GM21717 (cell line): Measurements from ENCODE around the gene DAB2IP.

ENCODE experiments used
- ATAC-seq: cut with Tn5 transposase; IDR thresholded peaks from one replicate; pipeline ENCODE4 v1.9.1; 2021; ENCODE audit warnings: mild to moderate bottlenecking, moderate library complexity; ENCODE audit not compliant: unreplicated experiment

Gene DAB2IP

DNA sequence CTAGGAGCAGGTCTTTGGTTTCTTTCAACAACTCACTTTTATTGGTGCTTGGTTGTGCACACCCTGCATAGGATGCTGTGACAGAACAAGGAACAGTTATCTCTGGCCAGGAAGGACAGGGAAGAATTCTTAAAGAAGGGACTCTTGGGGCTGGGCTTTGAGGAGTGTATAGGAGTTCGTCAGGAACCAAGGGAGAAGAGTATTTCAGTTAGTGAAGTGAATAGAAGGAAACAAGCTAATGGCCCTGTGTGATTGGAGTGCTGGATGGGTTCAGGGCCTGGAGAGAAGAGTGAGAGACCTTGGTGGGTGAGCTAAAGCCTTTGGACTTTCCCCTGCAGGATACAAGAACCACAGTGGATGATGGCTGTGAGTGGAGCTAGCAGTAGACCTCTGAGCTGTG, 32.2 kb downstream of the DAB2IP start:
- no peak for ATAC-seq

GRCh38 chr9:121684381-121685145, 33.1 kb downstream of the DAB2IP start:
- no peak for ATAC-seq

GRCh38 chr9:121685146-121685794, 33.8 kb downstream of the DAB2IP start:
- no peak for ATAC-seq

GRCh38 chr9:121685795-121686377, 34.5 kb downstream of the DAB2IP start:
- ATAC-seq: no peak

DNA sequence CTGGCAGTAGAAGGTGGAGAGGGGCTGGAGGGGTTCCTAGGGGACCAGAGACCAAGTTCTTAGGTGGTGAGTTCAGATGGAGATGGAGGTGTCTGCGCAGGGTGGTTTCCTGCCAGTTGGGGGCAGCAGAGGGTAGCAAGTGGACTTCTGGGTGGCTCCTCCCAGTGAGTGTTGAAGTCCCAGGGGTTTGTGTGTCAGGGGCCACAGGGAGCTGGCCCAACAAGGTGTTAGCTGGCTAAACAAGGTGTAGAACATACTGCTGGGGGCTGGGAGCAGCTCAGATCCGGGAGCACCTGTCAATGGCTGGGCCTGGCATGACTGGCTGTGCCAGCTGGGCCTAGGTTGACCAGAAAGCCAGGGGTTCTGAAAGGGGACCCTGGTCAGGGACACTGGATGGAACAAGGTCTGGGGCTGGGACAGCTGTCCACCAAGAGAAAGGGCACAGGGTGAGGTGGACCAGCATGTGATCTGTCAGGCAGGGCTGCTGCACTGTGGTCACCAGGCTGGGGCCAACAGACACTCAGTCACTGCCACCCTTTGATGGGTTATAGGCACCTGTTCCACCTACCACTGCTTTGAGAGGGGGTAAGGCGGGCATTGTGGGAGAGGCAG, 35.6 kb downstream of the DAB2IP start:
- no peak for ATAC-seq

DNA sequence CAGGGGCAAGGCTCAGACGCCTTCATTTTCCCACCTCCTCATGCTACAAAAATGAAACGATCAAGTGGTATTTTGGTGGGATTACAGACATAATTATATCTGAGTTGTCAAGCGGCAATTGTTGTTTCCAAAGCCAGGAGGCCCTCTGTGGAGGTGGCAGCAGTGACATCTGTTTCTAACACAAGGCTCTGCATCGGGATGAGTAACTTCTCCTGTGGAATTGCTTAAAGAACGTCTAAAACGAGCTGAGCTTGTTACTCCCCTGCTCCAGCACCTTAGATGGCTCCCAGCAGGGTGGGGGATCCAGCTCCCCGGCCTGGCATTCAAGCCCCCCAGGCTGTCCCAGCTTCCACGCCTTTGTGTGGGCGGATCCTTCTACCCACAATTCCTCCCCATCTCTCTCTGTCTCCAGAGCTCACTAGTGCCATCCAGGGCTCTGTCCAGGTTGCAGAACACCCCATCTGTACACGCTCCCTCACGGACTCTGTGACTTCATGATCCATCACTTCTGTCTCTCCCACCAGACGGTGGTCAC, 36.8 kb downstream of the DAB2IP start:
- no peak for ATAC-seq

- no peak for ATAC-seq
Measured at GRCh38 chr9:121688681-121689080, 37.2 kb downstream of the DAB2IP start.

GRCh38 chr9:121689461-121690157, 38.2 kb downstream of the DAB2IP start:
- no peak for ATAC-seq

DNA sequence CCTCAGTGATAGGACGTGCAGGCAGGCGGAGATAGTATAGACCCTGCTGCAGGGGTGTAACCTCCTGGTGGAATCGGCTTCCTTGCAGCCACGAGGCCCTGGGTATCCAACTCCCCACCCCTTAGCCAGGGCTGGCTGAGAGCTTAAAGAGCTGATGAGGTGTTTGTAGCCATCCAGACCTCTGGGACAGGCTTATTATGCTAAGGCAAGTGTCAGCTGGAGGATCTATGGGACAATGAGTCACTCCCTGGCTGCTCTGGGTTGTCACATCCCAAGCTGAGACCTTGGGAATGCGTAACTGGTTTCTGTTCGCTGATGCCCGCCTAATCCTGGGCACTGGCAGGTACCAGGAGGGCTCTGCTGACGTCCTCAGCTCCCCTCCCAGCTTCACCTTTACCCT, 38.9 kb downstream of the DAB2IP start:
- no peak for ATAC-seq

- no peak for ATAC-seq
Measured at GRCh38 chr9:121690766-121691165, 39.3 kb downstream of the DAB2IP start.

GRCh38 chr9:121691890-121692289, 40.5 kb downstream of the DAB2IP start:
- ATAC-seq: no peak

DNA sequence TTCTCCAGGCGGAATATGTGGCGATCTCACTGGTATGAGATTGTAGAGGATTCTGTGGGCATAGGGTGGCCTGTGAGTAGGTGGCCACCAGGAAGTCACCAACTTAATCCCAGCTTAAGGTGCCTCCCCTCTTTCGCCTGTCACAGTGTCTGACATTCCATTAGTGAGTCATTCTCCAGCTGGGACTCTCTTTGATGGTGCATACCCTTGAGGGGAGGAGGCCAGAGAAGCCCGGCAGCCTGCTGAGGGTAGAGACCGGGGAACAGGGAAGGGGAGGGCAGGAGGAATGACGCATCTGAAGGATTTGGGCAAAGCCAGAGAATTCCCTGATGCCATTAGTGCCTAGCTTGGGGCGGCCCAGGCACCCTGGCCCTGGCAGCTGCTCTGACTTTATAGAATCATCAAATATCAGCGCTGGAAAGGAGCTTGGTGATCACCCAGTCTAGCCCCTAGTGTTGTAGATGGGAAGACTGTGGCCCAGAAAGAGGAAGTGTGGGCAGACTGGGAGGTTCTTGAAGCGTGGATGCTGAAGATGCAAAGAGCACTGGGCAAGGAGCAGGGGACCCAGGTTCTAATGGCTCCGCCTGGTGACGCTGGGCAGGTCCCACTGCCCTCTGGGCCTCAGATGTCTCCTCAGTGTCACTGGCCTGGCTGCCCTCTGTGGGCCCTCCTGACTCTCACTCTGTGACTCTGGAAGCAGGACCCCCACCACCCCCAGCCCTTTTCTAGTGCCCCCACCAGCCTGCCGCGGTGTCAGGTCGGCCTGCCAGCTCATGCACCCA, 41.4 kb downstream of the DAB2IP start:
- ATAC-seq: no peak

GRCh38 chr9:121693388-121693670, 41.9 kb downstream of the DAB2IP start:
- ATAC-seq: no peak

- no peak for ATAC-seq
Measured at GRCh38 chr9:121694001-121694400, 42.6 kb downstream of the DAB2IP start.

DNA sequence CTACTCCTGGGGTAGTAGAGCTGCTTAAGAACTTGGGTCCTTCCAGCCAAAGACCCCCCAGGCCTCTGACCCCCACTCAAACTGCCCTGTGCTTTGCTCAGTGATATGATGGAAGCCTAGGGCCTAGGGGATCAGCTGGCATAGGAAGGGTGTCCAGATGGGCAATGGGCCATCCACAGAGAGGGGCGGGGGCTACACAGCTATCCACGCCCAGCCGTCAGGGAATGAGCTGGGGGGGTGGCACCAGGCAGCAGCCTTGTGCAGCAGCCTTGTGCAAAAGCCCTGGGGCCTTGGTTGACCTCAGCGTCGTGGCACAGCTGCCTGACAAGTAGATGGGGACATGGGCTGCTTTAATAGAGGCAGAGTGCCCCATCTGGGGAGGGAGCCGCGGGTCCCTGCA, 43.2 kb downstream of the DAB2IP start:
- ATAC-seq: no peak

GRCh38 chr9:121696930-121697329, 45.5 kb downstream of the DAB2IP start:
- ATAC-seq: no peak

DNA sequence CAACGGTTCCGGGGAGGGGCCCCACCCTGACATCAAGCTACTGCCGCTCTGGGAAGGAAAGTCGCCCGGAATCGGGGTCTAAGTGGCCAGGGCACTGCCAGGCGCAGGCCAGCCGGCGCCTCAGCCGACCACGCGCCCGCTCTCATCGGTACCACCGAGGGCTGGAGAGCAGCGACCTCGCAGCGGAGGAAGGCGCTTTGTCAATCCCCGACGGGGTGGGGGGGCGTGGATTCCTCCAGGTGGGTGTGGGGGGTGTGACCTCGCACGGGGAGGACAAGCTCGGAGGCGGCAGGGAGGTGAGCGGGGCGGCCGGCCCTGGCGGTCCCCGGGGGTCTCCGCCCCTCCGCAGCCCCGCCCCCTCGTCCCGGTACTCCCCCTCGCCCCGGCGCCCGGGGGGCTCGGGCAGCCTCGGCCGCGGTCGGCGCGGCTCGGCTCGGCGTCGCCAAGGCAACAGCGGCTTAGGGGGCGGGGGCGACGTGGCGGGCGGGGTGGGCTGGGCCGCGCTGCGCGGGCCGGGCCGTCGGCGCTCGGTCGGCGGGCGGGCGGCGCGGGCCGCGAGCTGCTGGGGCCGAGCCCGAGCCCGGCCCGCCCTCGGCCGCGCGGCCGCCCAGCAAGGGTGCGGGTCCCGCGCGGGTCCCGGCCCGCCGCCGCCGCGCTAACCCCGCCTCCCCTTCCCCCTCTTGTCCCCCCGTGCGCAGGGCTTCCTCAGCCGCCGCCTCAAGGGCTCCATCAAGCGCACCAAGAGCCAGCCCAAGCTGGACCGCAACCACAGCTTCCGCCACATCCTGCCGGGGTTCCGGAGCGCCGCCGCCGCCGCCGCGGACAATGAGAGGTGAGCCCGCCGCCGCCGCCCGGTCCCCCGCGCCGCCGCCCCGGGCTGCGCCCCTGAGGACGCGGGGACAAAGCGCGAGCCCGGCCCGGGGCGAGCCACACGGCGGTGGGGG, 47.5 kb downstream of the DAB2IP start:
- ATAC-seq: peak; percentile 55

- ATAC-seq: peak; percentile 18
Measured at GRCh38 chr9:121699571-121700164, 48.2 kb downstream of the DAB2IP start.
